IPS DF 6.9 (cell line): ENCODE measurements around the gene FITM1.
A peak's percentile ranks its signal among the peaks of the same experiment; 100 is the strongest.

ENCODE experiments used
- DNase-seq: peaks from one replicate; pipeline ENCODE4 v3.0.0-alpha.2; 2013; ENCODE audit warnings: low read depth, low spot score
- H3K27ac ChIP-seq: one replicate; pipeline ENCODE4 v1.5.1; 2013; ENCODE audit warnings: low read length, control low read depth
- H3K27me3 ChIP-seq: 2 replicates; pipeline ENCODE4 v1.6.1; 2013; ENCODE audit warnings: mild to moderate bottlenecking, low read length; ENCODE audit not compliant: control insufficient read depth, insufficient read depth
- H3K36me3 ChIP-seq: 2 replicates; pipeline ENCODE4 v1.6.1; 2013; ENCODE audit warnings: low read length; ENCODE audit not compliant: control insufficient read depth, insufficient read depth
- H3K4me1 ChIP-seq: 2 replicates; pipeline ENCODE4 v1.6.1; 2013; ENCODE audit warnings: low read length; ENCODE audit not compliant: control insufficient read depth, insufficient read depth
- H3K4me3 ChIP-seq: 2 replicates; pipeline ENCODE4 v1.5.1; 2013; ENCODE audit warnings: mild to moderate bottlenecking, low read length
- H3K9me3 ChIP-seq: 2 replicates; pipeline ENCODE4 v1.6.1; 2013; ENCODE audit warnings: low read length, inconsistent platforms; ENCODE audit not compliant: control insufficient read depth, insufficient read depth
- WGBS: extraction: QIAGEN DNeasy Blood & Tissue Kit; methylation state at CpG from one replicate; pipeline ENCODE4 v1.1.7; 2013; ENCODE audit warnings: mixed read lengths, missing lambda C conversion rate; ENCODE audit not compliant: insufficient read length, insufficient coverage; 5-methylcytosine and 5-hydroxymethylcytosine counted together

Gene FITM1

GRCh38 chr14:24088095-24088494 lies 42.4 kb upstream of the FITM1 start:
- Histone ChIP-seq H3K4me1 (0 out of 2 replicates have a peak, but pooled peaks cover 2% of the 10 kb centered on the region), H3K36me3 (no peaks in the 10 kb centered on the region), H3K4me3 (no peak overlapping the region), H3K27ac (no peak overlapping the region), H3K9me3 (no peaks in the 10 kb centered on the region), H3K27me3 (no peaks in the 10 kb centered on the region)
- WGBS, result no CpG with 5 or more reads among the region's 2 CpGs
- no peak for DNase-seq

GRCh38 chr14:24089890-24090289 lies 40.6 kb upstream of the FITM1 start:
- no CpG with 5 or more reads among the region's 6 CpGs for WGBS
- H3K4me1 ChIP-seq, result peaks cover 5% of the 10 kb centered on the region; the same call in 1 of the 2 replicates
- DNase-seq, result no peak

GRCh38 chr14:24092110-24092504 lies 38.4 kb upstream of the FITM1 start:
- H3K27me3 ChIP-seq, result no peaks in the 10 kb centered on the region
- H3K9me3 ChIP-seq, result no peaks in the 10 kb centered on the region
- no peak for DNase-seq
- H3K4me3 ChIP-seq, result no peak overlapping the region
- H3K4me1 ChIP-seq, result peaks cover 8% of the 10 kb centered on the region; the same call in 1 of the 2 replicates
- no peaks in the 10 kb centered on the region for H3K36me3 ChIP-seq
- no peak overlapping the region for H3K27ac ChIP-seq

More at GRCh38 chr14:24089890-24090289, 40.6 kb upstream of the FITM1 start:
- H3K36me3 ChIP-seq, result no peaks in the 10 kb centered on the region
- H3K27ac ChIP-seq, result no peak overlapping the region
- H3K4me3 ChIP-seq, result no peak overlapping the region
- H3K27me3 ChIP-seq, result no peaks in the 10 kb centered on the region
- no peaks in the 10 kb centered on the region for H3K9me3 ChIP-seq

- H3K27me3 ChIP-seq, result no peaks in the 10 kb centered on the region
- H3K9me3 ChIP-seq, result no peaks in the 10 kb centered on the region
- no CpG with 5 or more reads among the region's 4 CpGs for WGBS
- DNase-seq, result no peak
- peaks cover 8% of the 10 kb centered on the region; the same call in 1 of the 2 replicates for H3K4me1 ChIP-seq
- H3K36me3 ChIP-seq, result no peaks in the 10 kb centered on the region
- no peak overlapping the region for H3K4me3 ChIP-seq
- no peak overlapping the region for H3K27ac ChIP-seq
These were observed 37.8 kb upstream of the FITM1 start for GRCh38 chr14:24092505-24093206.

GRCh38 chr14:24093207-24093900 lies 37.1 kb upstream of the FITM1 start:
- H3K36me3 ChIP-seq, result peaks cover 4% of the 10 kb centered on the region
- no peaks in the 10 kb centered on the region for H3K27me3 ChIP-seq
- DNase-seq, result no peak
- peaks cover 6% of the 10 kb centered on the region; the same call in 1 of the 2 replicates for H3K4me1 ChIP-seq
- H3K9me3 ChIP-seq, result no peaks in the 10 kb centered on the region
- H3K27ac ChIP-seq, result no peak overlapping the region
- WGBS, result no CpG with 5 or more reads among the region's 19 CpGs
- no peak overlapping the region for H3K4me3 ChIP-seq

GRCh38 chr14:24093901-24094840 lies 36.3 kb upstream of the FITM1 start, which contains the start of gene PCK2:
Gene PCK2 (plus strand): TSS chr14:24094311. CDS start chr14:24094406, 95 bp downstream.
- no peak for DNase-seq
- H3K27me3 ChIP-seq, result no peaks in the 10 kb centered on the region
- no peaks in the 10 kb centered on the region for H3K9me3 ChIP-seq
- H3K36me3 ChIP-seq, result peaks cover 9% of the 10 kb centered on the region
- WGBS, result no CpG with 5 or more reads among the region's 68 CpGs
- peak within 1 kb of the TSS; percentile 83 for H3K4me3 ChIP-seq
- H3K27ac ChIP-seq, result no peak within 1 kb of the TSS
- peaks cover 6% of the 10 kb centered on the region; the same call in 1 of the 2 replicates for H3K4me1 ChIP-seq

- Histone ChIP-seq H3K9me3 (no peaks in the 10 kb centered on the region), H3K36me3 (peaks cover 13% of the 10 kb centered on the region), H3K27ac (no peak overlapping the region), H3K27me3 (no peaks in the 10 kb centered on the region), H3K4me1 (peaks cover 6% of the 10 kb centered on the region; the same call in 1 of the 2 replicates), H3K4me3 (peak overlapping the region; percentile 83)
- no CpG with 5 or more reads among the region's 14 CpGs for WGBS
- DNase-seq, result no peak
These were observed 35.6 kb upstream of the FITM1 start for GRCh38 chr14:24094841-24095270.

- no peak overlapping the region for H3K27ac ChIP-seq
These were observed 35.0 kb upstream of the FITM1 start for GRCh38 chr14:24095271-24096068.

GRCh38 chr14:24096545-24097181 lies 33.8 kb upstream of the FITM1 start:
- H3K4me3 ChIP-seq, result no peak overlapping the region
- DNase-seq, result no peak

More at GRCh38 chr14:24095271-24096068, 35.0 kb upstream of the FITM1 start:
- Histone ChIP-seq H3K9me3 (no peaks in the 10 kb centered on the region), H3K4me3 (peak overlapping the region; percentile 83; the same call in 1 of the 2 replicates), H3K36me3 (peaks cover 16% of the 10 kb centered on the region), H3K4me1 (peaks cover 6% of the 10 kb centered on the region; the same call in 1 of the 2 replicates), H3K27me3 (no peaks in the 10 kb centered on the region)
- WGBS, result no CpG with 5 or more reads among the region's 12 CpGs
- DNase-seq, result no peak

More at GRCh38 chr14:24096545-24097181, 33.8 kb upstream of the FITM1 start:
- H3K36me3 ChIP-seq, result peaks cover 18% of the 10 kb centered on the region
- WGBS, result no CpG with 5 or more reads among the region's 8 CpGs
- H3K9me3 ChIP-seq, result no peaks in the 10 kb centered on the region
- H3K27ac ChIP-seq, result no peak overlapping the region
- peaks cover 6% of the 10 kb centered on the region; the same call in 1 of the 2 replicates for H3K4me1 ChIP-seq
- no peaks in the 10 kb centered on the region for H3K27me3 ChIP-seq
